HG03342 (cell line): ENCODE measurements around the gene PCOLCE2.

Experiments
- ATAC-seq: cut with Tn5 transposase; IDR thresholded peaks from one replicate; pipeline ENCODE4 v1.9.1; 2021; ENCODE audit warnings: mild to moderate bottlenecking, moderate library complexity; ENCODE audit not compliant: unreplicated experiment

The PCOLCE2 gene, protein sequence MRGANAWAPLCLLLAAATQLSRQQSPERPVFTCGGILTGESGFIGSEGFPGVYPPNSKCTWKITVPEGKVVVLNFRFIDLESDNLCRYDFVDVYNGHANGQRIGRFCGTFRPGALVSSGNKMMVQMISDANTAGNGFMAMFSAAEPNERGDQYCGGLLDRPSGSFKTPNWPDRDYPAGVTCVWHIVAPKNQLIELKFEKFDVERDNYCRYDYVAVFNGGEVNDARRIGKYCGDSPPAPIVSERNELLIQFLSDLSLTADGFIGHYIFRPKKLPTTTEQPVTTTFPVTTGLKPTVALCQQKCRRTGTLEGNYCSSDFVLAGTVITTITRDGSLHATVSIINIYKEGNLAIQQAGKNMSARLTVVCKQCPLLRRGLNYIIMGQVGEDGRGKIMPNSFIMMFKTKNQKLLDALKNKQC

DNA sequence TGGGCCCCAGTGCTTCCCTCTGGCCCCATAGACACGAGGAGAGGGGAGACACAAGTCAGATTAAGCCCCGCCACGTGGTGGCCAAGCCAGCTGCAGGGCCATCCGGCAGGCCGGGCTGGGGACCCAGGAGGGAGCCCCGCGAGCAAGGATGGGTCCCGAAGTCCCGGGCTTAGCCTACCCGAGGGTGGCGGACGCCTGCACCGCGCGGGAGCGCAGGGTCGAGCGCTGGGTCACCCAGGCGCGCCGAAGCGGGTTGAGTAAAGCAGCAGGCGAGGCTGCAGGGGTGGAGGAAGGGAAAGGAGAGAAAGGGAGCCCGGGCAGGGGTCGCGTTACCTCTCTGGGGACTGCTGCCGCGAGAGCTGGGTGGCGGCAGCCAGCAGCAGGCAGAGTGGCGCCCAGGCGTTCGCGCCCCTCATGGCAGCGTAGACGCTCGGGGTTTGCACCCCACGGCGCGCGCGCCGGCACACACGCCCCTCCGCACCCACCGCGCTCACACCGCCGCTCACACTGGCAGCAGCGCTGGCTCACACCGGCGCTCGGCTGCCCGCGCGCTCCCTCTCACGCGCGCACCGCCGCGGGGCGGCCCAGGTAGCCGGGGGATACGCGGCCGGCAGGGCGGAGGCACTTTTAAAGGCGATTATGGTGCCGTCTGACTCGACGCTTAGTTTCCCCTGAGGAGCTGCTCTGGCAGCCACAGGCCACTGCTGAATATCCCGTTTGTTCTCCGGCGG lies at the start of gene PCOLCE2:
PCOLCE2 (minus strand) TSS at position 603 of the 731 bp plus-strand sequence; CDS start at position 416, 187 bp downstream.
- ATAC-seq = no peak

DNA sequence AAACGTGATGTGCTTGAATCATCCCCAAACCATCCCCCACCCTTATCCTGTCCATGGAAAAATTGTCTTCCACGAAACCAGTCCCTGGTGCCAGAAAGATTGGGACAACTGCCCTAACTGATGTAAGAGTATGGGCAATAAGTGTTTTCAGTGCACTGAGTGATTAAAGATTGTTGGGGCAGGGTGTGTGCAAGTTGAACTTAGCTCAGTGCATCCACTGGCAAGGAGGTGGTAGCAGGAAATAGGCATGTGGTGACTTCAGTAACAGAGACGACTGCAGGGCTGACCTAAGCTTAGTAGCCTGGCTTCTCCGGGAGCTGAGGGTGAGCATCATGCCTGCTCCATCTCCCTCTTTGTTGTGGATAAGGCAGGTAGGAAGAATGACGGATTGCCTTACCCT lies 47.1 kb upstream of the PCOLCE2 start:
- ATAC-seq = no peak

DNA sequence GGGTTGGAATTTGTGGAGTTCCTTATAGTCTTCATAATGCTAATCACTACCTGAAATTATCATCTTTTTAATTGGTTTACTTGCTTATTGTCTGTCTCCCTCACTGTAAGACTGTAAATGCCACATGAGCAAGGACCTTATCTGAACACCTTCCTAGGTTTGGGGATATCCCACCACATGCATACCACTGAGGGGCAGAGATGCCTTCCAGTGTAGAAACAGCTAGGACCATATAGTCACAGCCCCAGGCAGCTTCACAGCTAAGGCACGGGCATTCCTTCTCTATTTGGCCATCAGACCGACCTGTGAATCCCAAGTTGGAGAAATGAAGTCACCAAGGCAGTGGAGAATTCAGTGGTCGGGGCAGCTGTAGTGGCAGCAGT lies 46.0 kb upstream of the PCOLCE2 start:
- no peak for ATAC-seq

DNA sequence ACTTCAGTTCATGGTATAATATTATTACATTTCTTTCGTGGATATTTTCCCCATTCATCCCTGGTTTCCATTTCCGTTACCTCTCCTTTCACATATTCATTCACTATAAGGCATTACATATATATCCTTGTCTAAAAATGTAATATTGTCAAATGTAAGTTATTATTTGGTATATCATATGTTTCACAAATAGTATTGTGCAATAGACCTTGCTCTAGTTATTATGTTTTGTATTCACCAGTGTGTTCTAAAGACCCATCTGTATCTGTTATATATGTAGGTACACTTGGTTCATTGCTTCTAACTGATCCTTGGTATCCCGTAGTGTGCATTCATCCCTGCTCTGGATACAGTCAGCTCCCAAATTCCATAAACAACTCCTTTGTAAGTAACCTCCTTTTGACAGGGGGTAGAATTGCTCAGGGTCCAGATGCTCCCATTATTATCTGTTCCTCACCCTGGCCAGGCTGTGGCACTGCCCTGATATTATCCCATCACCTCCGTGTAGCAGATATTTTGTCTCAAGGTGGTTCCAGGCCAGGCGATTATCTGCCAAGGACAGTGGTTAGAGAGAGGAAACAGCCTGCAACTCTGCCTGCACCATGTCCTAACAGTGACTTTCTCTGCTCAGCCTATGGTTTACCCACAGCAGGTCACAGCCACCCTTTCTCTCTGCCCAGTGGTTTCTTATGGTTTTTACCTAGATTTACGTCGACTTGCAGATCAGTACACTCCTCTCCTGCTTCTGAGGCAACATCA lies 45.4 kb upstream of the PCOLCE2 start:
- ATAC-seq = no peak

DNA sequence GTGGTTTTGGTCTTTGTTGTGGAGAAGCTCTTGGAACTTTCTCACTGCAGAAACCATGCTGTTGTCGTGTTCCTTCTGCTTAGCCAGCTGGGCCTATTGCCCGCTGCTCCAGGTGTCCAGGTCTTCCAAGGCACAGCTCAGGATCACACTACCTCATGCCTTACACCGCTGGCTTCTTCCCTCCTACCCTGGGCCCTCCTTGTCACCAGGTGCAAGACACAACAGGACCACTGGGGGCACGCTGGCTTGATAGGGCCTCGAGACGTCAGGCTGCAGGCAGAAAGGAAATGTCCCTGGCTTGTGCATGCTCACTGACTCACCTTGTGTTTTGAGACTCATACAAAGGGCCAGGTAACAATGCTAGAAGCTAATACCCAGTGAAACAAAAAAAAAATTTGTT lies 42.3 kb upstream of the PCOLCE2 start:
- peak; percentile 93 for ATAC-seq

DNA sequence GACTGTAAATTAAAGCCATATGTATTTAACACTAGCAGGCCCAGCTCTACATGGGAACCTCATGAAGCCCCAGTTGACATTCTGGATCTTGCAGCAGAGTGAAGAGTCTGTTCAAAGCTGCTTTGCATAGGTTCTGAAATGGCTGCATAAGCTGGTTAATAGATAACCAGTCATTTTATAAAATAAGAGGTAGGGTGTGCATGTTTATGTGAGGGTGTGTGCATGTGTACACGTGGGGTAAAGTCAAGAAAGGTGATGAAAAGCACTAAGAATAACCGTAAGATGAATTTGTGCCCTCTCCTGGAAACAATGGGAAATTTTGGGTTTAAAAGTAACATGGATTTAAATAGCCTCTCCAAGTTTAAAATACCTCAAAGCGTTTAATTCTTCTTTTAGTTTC lies 41.6 kb upstream of the PCOLCE2 start:
- ATAC-seq = no peak

DNA sequence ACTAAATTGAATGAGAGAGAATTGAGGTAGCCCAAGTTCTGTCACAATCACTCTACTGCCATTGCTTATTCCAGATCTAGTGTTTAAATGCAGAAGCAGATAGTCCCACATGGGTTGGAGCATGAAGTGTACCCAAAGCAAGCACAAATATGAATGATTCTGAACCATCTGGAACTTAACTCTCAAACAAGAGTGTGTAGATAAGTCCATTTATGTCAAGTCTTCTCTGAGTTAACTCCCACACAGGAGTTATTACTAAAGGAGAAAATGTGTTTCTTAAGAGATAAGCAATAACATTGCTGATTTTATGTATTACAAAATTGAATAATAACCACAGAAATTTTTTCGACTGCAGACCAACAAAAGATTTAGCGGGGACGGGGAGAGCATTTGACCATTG lies 41.0 kb upstream of the PCOLCE2 start:
- no peak for ATAC-seq

DNA sequence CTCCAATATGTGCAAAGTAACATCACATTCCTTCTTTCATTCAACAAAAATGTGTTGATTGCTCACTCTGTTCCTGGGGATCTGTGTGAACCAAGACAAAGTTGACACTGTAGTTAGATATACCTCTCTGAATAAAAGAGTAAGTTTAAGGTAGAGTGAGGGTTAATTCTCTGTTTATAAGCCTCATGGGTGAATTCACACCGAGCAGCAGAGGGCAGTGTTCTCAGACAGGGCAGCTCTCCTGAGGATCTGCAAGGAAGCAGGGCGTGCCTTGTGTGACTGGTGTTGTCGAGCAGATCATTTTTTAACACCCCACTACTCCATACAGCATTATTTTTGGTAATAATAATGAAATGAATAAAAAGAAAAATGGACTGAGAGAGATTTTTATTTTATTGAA lies 40.2 kb upstream of the PCOLCE2 start:
- no peak for ATAC-seq

DNA sequence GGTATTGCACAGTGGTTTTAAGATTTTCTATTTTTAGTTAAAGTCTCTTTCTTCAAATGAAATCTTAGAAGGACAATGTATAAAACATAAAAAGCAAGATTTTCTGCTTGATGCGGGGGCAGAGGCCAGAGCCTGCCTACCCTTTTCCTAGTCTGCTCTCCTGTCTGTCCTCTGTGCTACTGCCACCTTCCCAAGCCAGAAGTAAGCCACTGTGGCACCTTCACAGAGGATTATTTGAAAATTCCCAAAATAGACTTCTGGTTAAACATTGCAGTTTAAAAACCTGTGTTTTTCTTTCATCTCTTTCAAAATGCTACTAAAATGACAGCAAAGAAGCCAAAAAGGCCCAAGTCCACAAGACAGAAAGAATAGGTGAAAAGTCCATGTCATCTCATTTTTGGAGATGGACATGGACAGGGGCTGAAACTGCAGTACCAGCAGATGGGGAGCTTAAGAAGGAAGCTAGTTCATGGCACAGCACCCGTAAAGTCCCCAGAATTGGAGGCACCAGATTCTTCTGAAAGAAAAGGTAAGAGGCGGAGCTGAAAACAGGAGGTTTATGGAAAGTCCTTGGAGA lies 37.6 kb upstream of the PCOLCE2 start:
- no peak for ATAC-seq

DNA sequence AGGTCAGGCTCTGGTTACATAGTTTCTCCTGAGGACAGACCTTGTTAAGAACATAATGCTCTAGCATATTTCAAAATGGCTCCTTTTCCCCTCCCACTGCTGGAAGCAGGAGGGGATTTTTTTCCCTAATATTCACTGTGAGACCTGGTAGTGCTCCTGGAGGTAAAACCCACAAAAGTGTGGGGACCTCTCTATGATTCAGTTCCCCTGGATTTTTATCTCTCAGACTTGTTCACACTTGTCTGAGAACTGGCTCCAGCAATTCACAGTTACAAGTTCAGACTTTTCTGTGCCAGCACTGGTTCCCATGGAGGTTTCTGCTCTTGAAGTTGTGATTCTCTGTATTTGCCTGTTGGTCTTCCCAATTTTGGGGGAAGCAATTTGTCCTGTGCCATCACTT lies 36.3 kb upstream of the PCOLCE2 start:
- no peak for ATAC-seq

DNA sequence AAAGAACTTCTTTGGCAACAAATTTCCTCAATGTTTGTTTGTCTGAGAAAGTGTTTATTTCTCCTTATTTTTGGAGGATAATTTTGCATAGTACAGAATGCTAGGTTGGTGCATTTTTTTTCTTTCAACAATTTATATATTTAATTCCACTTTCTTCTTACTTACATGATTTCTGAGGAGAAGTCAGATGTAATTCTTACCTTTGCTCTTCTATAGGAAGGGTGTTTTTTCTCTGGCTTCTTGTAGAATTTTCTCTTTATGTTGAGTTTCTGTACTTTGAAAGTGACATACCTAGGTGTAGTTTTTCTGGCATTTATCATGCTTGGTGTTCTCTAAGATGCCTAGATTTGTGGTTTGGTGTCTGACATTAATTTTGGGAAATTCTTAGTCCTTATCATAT lies 34.8 kb upstream of the PCOLCE2 start:
- no peak for ATAC-seq

DNA sequence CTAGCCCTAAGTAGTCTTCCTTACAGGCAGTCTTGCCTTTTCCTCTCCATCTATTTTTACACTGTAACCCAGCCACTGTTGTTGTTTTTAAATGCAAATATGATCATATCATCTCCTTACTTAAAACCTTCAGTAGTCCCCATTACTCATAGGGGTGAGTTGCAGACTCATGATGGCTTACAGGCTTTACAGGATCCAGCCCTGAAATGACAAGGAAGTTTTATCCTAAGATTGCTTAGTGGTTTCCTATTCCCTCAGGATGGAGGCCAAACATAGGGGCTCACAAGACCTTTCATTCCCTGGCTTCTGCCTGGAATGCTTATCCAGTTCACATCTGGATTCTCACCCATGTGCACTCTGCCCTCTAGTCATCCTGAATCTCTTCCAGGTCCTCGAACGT lies 27.7 kb upstream of the PCOLCE2 start:
- ATAC-seq = no peak

DNA sequence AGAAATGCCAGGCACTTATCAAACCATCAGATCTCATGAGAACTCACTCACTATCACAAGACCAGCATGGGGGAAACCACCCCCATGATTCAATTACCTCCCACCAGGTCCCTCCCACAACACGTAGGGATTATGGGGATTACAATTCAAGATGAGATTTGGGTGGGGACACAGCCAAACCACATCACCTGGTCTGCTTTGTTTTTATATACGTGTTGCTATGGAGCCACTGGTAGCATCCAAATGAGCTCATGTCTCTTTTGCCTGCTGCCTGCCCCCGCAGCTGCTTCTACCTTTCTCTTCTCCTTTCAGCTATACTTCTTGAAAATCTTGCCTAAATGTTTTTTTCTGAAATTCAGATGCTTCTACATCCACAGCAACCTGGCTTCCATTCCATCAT lies 26.8 kb upstream of the PCOLCE2 start:
- ATAC-seq = no peak

DNA sequence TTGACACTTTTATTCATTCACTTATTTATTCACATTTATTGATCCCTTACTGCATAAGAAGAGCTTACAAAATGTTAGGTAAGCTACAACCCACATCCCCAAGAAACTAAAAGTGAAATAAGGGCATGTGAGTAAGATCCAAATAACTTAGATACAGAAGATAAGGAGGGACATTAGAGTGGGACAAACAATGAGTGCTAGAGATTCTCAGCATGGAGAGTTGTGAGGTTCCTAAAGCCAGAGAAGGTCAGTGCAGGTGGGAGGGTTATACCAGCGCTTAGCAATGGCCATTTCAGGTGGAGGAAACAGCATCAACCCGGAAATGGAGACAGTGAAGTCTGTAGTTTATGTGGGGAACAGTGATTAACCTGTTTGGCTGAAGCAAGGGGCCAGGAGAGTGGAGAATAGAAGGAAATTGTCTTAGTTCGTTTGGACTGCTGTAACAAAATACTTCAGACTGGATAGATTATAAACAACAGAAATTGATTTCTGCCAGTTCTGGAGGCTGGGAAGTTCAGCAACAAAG lies 25.5 kb upstream of the PCOLCE2 start:
- no peak for ATAC-seq

DNA sequence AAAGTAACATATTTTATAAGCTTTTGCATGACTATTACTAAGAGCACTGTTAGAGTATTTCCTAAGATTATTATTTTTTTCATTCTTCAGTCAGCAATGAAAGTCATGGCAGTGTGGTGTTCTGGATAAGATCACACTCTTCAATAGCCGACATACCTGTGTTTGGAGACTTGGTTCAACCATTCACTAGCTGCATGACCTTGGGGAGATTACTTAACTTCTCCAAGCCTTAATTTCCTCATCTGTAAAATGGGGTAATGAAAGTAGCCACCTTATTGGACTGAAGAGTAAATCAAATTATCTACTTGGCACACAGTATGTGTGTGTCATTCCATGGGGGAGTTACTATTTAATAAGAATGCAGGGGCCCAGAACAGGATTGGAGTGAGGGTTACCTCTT lies 24.5 kb upstream of the PCOLCE2 start:
- ATAC-seq = no peak

DNA sequence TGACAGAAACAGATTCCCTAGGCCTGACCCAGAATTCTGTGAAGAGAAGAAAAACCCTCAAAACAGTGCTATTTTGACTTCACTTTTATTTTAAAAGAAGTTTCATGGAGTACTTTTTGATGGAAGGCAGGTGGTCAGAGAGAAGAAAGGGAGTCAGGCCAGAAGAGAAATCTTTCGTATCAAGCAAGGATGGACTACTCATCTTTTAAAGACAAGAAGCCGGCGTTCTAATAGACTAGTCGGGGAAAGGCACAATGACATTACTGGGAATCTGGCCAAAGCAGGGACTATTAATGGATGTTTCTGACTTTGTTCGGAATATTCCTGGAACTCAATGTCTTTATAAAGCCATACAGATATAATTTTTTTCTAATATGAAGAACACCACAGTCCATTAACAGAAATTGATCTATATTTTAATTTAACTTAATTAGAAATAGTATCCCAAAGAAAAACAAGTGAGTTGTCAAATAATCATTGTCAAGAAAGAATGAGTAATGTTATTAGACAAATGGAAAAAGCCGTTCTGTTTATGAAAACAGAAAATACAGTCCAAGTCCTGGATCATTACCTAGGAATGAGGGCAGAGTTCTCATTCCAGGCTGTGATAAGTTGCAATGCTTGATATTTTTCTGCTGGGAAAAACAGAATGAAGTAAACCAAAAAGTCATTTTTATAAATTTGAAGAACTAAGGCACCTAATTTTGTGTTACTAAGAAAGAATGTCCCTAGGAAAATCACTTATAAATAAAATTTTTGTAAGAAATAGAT lies 23.7 kb upstream of the PCOLCE2 start:
- no peak for ATAC-seq

DNA sequence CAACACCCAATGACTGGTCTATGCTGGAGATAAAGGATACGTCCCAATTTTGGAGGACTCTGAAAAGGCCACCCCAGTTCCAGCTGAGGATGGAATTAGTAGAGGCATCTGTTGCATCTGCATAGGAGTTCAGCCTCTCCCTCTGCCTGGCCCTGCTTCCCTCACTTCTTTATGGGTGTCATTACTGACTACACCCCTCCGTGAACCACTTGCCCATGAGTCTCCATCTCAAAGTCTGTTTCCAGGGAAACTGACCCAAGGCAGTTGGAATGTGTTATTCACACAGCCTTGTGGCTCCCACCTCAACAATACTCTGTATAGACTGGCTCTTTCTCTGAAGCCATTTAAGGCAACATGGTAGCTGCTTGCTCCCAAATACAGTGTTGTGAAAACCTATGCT lies 21.4 kb upstream of the PCOLCE2 start:
- ATAC-seq = no peak

DNA sequence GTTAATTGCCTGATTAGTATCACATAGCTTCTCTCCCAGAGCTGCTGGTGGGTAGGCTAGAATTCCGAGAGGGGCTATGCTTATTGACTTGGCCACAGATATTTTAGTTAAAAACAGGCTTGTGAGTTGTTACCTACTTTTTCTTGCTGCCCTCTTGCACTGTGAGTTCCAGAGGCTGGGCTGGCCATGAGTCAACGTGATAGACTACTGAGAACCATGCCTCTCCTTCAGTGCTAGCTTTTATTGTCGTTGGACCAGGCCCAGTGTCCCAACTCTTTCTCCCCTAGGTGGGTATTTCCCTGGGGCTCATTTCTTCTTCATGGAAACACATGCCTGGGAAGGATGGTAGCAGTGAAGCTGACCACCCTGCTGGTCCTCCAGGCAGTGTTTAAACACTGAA lies 20.4 kb upstream of the PCOLCE2 start:
- ATAC-seq = no peak

DNA sequence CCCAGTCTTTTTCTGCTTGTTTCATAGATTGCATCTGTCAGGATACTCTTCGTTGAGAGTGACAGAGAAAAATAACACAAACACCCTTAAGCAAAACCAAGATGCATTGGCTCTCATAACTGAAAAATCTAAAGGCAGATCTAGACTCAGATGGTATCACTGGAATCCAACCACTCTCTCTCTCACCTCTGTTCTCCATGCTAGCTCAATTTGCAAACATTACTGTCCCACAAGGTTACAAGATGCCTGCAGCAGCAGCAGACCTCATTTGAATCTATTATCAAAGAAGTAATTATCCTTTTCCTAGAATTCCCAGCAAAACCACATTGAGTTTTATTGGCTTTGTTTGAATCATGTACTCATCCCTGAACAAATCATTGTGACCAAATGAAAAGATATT lies 19.1 kb upstream of the PCOLCE2 start:
- no peak for ATAC-seq

DNA sequence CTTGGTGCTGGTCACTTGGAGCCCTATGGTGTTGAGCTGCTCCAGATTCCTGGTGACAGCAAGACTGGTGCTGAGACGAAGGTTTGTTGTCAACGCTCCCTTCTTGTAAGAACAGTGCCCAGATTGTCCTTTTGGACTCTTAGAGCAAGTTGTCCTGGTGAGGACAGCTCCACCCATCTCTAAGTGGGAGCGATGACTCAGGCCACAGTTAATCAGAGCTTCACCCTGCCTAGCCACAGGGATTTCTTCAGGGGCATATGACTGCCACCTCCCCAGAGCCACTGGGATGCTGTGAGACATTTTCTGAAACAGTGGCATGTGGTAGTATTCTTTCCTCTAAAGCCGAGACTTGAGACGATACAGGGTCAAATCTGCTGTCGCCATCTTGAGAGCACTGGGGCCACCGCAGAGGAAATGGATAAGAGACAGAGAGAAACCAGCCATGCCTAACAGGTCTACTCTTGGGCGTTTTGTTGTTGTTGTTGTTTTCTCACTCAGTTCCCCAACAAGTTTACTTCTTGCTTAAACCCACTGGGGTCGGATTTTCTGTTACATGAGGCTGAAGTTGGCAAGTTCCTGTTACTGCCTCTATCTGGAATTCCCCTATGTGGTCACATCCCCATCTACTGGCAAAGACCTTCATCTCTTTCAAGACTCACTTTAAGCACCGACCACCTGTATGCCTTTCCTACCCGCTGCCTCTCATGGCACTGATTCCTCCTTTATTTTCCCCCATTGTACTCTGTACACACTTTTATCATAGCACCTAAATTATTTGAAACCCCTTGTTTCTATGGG lies 16.0 kb upstream of the PCOLCE2 start:
- ATAC-seq = no peak
